DND-41 (cell line): ENCODE results near the gene TTC12.

Experiments
- ATAC-seq: fragments of 200-7000 bp; cut with Tn5 transposase; 3 replicates; pipeline ENCODE4 v1.9.1; 2021; ENCODE audit warnings: low read depth; ENCODE audit not compliant: insufficient read depth
- DNase-seq: peaks from one replicate; pipeline ENCODE4 v3.0.0-alpha.2; 2020
- H2AFZ ChIP-seq: 2 replicates; pipeline ENCODE4 v1.6.0; 2012; ENCODE audit warnings: low read depth, low read length
- H3K27ac ChIP-seq: 2 replicates; pipeline ENCODE4 v1.5.1; 2012; ENCODE audit warnings: low read length, inconsistent platforms
- H3K27me3 ChIP-seq: fragments of 200-600 bp; sonication (generic); 2 replicates; pipeline ENCODE4 v1.6.0; 2012; ENCODE audit warnings: low read length, mild to moderate bottlenecking, inconsistent platforms; ENCODE audit not compliant: insufficient read depth, poor library complexity
- H3K36me3 ChIP-seq: 2 replicates; pipeline ENCODE4 v1.5.1; 2012; ENCODE audit warnings: low read length, inconsistent platforms; ENCODE audit not compliant: insufficient read depth
- H3K4me1 ChIP-seq: 2 replicates; pipeline ENCODE4 v1.5.1; 2012; ENCODE audit warnings: mild to moderate bottlenecking, low read length; ENCODE audit not compliant: insufficient read depth
- H3K4me2 ChIP-seq: 2 replicates; pipeline ENCODE4 v1.6.0; 2012; ENCODE audit warnings: mild to moderate bottlenecking, moderate library complexity, low read length, inconsistent platforms; ENCODE audit not compliant: insufficient read depth
- H3K4me3 ChIP-seq, 2 experiments: fragments of 200-600 bp in 1 of 2; shearing (Covaris generic) in 1 of 2; 2 replicates each; pipeline ENCODE4 v1.5.1; 2012 to 2016; ENCODE audit warnings: inconsistent platforms in 2 of 2, low read length in 2 of 2, mild to moderate bottlenecking in 2 of 2, low read depth in 1 of 2, moderate library complexity in 1 of 2
- H3K79me2 ChIP-seq: 2 replicates; pipeline ENCODE4 v1.6.0; 2012; ENCODE audit warnings: low read length, inconsistent platforms; ENCODE audit not compliant: insufficient read depth
- H3K9ac ChIP-seq: 2 replicates; pipeline ENCODE4 v1.6.0; 2012; ENCODE audit warnings: low read depth, mild to moderate bottlenecking, inconsistent platforms, low read length, moderate library complexity
- H3K9me3 ChIP-seq: 2 replicates; pipeline ENCODE4 v1.5.1; 2012; ENCODE audit warnings: low read length, moderate library complexity, mild to moderate bottlenecking, inconsistent platforms; ENCODE audit not compliant: insufficient read depth, severe bottlenecking
- H4K20me1 ChIP-seq: 2 replicates; pipeline ENCODE4 v1.6.0; 2012; ENCODE audit warnings: low read length; ENCODE audit not compliant: insufficient read depth
- EZH2 ChIP-seq: IDR thresholded peaks from 3 replicates; pipeline ENCODE4 v1.6.1; 2012; ENCODE audit warnings: borderline replicate concordance, low read depth, mild to moderate bottlenecking, moderate library complexity, low read length, inconsistent platforms; ENCODE audit not compliant: severe bottlenecking
- TF ChIP-seq, protein P1 (sequence below): IDR thresholded peaks from 2 replicates; pipeline ENCODE4 v1.5.1; 2012; ENCODE audit warnings: borderline replicate concordance, low read length, moderate library complexity, mild to moderate bottlenecking; ENCODE audit not compliant: poor library complexity, severe bottlenecking; ENCODE audit errors: extremely low read depth

The TTC12 gene

DNA sequence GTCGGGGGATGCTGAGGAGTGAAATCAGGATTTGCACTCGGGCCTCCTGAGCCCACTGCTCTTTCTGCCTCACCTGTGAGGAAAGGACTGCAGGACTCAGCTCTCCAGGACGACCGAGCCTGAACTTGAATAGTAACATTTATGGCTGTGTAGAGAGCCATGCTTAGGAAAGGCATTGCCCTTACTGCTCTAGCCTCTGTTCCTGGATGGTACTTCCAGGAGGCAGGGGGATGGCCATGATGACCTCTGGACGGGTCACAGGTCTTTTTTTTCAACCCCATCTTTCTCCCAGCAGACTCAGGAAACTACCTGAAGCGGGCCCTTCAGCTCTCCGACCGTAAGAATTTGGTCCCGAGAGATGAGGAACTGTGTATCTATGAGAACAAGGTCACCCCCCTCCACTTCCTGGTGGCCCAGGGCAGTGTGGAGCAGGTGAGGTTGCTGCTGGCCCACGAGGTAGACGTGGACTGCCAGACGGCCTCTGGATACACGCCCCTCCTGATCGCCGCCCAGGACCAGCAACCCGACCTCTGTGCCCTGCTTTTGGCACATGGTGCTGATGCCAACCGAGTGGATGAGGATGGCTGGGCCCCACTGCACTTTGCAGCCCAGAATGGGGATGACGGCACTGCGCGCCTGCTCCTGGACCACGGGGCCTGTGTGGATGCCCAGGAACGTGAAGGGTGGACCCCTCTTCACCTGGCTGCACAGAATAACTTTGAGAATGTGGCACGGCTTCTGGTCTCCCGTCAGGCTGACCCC, 84.5 kb downstream of the TTC12 start:
- H3K9ac ChIP-seq, result no peak overlapping the region
- H3K79me2 ChIP-seq, result no peaks in the 10 kb centered on the region
- H3K4me3 ChIP-seq, result no peak overlapping the region
- H3K27ac ChIP-seq, result no peak overlapping the region
- peaks cover 1% of the 10 kb centered on the region for H3K27me3 ChIP-seq
- TF ChIP-seq, protein P1, sequence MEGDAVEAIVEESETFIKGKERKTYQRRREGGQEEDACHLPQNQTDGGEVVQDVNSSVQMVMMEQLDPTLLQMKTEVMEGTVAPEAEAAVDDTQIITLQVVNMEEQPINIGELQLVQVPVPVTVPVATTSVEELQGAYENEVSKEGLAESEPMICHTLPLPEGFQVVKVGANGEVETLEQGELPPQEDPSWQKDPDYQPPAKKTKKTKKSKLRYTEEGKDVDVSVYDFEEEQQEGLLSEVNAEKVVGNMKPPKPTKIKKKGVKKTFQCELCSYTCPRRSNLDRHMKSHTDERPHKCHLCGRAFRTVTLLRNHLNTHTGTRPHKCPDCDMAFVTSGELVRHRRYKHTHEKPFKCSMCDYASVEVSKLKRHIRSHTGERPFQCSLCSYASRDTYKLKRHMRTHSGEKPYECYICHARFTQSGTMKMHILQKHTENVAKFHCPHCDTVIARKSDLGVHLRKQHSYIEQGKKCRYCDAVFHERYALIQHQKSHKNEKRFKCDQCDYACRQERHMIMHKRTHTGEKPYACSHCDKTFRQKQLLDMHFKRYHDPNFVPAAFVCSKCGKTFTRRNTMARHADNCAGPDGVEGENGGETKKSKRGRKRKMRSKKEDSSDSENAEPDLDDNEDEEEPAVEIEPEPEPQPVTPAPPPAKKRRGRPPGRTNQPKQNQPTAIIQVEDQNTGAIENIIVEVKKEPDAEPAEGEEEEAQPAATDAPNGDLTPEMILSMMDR, result no peak
- no peak for TF ChIP-seq EZH2
- no peaks in the 10 kb centered on the region for H4K20me1 ChIP-seq
- no peaks in the 10 kb centered on the region for H3K4me1 ChIP-seq
- no peaks in the 10 kb centered on the region for H3K9me3 ChIP-seq
- no peaks in the 10 kb centered on the region for H3K36me3 ChIP-seq
- H3K4me2 ChIP-seq, result no peak overlapping the region
- DNase-seq, result no peak
- no peak overlapping the region for H2AFZ ChIP-seq
- ATAC-seq, result no peak

- Histone ChIP-seq H3K9ac (no peak overlapping the region), H3K27ac (no peak overlapping the region), H3K4me1 (no peaks in the 10 kb centered on the region), H2AFZ (no peak overlapping the region), H3K36me3 (no peaks in the 10 kb centered on the region), H3K4me3 (no peak overlapping the region), H3K4me2 (no peak overlapping the region), H4K20me1 (no peaks in the 10 kb centered on the region), H3K9me3 (no peaks in the 10 kb centered on the region), H3K27me3 (peaks cover 4% of the 10 kb centered on the region), H3K79me2 (no peaks in the 10 kb centered on the region)
- TF ChIP-seq EZH2, result no peak
- TF ChIP-seq, protein P1, result no peak
- no peak for ATAC-seq
- DNase-seq, result no peak
These were observed 86.3 kb downstream of the TTC12 start for GRCh38 chr11:113400631-113401230.

DNA sequence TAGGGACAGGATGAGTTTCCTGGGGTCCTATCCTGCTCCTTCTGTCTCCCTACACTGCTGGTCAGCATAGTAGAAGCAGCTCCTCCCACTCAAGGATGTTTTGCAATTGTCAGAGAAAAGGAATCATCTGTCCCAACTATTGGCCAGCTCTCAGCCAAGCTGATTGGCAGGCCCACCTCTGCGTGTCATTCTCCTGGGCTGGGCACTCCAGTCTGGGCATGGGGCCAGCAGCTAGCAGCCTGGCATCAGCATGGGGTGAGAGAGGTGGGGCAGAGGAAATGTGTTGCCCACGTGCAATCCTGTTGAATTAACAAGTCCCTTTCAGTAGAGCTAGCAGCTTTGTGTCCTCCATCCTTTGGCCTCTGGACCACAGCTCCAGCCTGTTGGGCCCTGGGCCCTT, 87.3 kb downstream of the TTC12 start:
- Histone ChIP-seq H3K4me2 (no peak overlapping the region), H3K9ac (no peak overlapping the region), H2AFZ (no peak overlapping the region), H3K27me3 (peaks cover 4% of the 10 kb centered on the region), H3K9me3 (no peaks in the 10 kb centered on the region), H3K4me1 (no peaks in the 10 kb centered on the region), H3K79me2 (no peaks in the 10 kb centered on the region), H3K4me3 (no peak overlapping the region), H4K20me1 (no peaks in the 10 kb centered on the region), H3K27ac (no peak overlapping the region), H3K36me3 (no peaks in the 10 kb centered on the region)
- DNase-seq, result no peak
- no peak for ATAC-seq
- TF ChIP-seq EZH2, result no peak
- TF ChIP-seq, protein P1, result no peak
